ENCODE results near the gene SCYL2.

SCYL2 gene

GRCh38 chr12:100382338-100382737 is 115.4 kb downstream of the SCYL2 start:
- no peak for DNase-seq

DNA sequence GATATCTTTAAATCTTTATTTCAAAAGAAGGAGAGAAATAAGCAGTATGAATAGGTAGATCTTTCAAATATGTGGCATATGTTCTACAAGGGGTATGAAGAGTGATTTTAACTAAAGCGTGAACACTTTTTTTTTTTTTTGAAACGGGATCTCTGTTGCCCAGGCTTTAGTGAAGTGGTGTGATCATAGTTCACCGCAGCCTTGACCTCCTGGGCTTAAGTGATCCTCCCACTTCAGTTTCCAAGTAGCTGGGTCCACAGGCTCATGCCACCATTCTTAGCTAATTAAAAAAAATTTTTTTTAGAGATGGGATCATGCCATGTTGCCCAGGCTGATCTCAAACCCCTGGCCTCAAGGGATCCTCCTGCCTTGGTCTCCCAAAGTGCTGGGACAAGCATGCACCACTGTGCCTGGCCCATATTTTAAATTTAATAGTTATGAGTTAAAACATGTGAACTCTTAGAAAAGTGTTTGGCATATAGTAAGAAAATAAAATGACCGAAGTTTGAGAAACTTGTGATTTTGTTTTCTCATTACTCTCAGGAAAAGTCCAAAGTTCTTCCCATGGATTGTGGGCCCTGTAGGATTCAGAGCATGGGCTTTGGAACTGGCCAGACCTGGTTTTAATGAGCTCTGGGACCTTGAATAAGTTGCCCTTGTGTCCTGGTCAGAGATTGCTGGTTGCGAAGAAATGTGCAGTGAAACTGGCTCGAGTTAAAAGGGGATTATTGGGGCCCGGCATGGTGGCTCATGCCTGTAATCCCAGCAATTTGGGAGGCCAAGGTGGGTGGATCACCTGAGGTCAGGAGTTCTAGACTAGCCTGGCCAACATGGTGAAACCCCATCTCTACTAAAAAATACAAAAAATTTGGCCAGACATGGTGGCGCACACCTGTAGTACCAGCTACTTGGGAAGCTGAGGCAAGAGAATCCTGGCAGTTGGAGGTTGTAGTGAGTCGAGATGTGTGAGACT is 116.9 kb downstream of the SCYL2 start:
- no peak for DNase-seq

DNA sequence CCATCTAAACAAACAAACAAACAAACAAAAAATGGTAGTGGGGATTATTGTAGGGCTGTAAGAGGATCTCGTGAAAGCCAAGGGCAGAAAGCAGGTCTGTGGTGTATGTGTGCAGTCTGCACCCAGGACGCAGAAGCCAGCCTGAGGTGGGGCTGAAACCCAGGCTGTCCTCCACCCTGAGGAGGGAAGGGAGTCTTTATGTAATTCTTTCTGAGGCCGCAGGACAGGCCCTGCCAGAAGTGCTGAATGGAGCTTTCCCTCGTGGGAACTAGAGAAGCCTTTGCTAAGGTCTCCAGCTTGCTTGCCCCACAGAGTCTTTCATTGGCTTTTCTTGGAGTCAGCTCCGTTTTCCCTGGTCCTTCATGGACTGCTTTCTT is 117.6 kb downstream of the SCYL2 start:
- no peak for DNase-seq

GRCh38 chr12:100388382-100388781 is 121.4 kb downstream of the SCYL2 start:
- no peak for DNase-seq

All from stimulated activated CD4-positive, alpha-beta T cell treated with anti-CD3 and anti-CD28 coated beads, Interleukin-4, amount 100 ng/mL, for 1 hour (primary cell).